Smooth muscle cell of the brain vasculature (primary cell): ENCODE measurements around the gene RPS3A.
"Not testable (repeated sequence)": the region's sequence is repeated elsewhere in the genome, so short reads cannot be mapped to it uniquely, and the experiment has no call there.

Experiments
- DNase-seq: peaks from one replicate; pipeline ENCODE4 v3.0.0-alpha.2; 2012; ENCODE audit warnings: low read depth, low spot score

RPS3A gene

GRCh38 chr4:151099229-151099975 is at the start of gene RPS3A:
Gene RPS3A (plus strand): TSS chr4:151099628. CDS start chr4:151099653, 25 bp downstream.
- peak; percentile 97 for DNase-seq

GRCh38 chr4:151052785-151053184 is 46.6 kb upstream of the RPS3A start:
- DNase-seq, result no peak

- no peak for DNase-seq
Observed at GRCh38 chr4:151055539-151055938, 43.9 kb upstream of the RPS3A start.

- not testable (repeated sequence) for DNase-seq
Observed at GRCh38 chr4:151063143-151063542, 36.3 kb upstream of the RPS3A start.

GRCh38 chr4:151067316-151067970 is 32.0 kb upstream of the RPS3A start:
- DNase-seq, result no peak

GRCh38 chr4:151074416-151074916 is 25.0 kb upstream of the RPS3A start:
- no peak for DNase-seq

GRCh38 chr4:151077978-151078377 is 21.4 kb upstream of the RPS3A start:
- DNase-seq, result not testable (repeated sequence)

GRCh38 chr4:151087467-151087866 is 12.0 kb upstream of the RPS3A start:
- no peak for DNase-seq

- no peak for DNase-seq
Observed at GRCh38 chr4:151091047-151091446, 8.4 kb upstream of the RPS3A start.

- DNase-seq, result no peak
Observed at GRCh38 chr4:151092488-151092887, 6.9 kb upstream of the RPS3A start.

GRCh38 chr4:151093203-151093602 is 6.2 kb upstream of the RPS3A start:
- no peak for DNase-seq

- DNase-seq, result no peak
Observed at GRCh38 chr4:151094290-151094751, 5.1 kb upstream of the RPS3A start.

GRCh38 chr4:151095142-151095541 is 4.3 kb upstream of the RPS3A start:
- no peak for DNase-seq

GRCh38 chr4:151097759-151098158 is 1.7 kb upstream of the RPS3A start:
- no peak for DNase-seq

GRCh38 chr4:151098979-151099228 is 524 bp upstream of the RPS3A start:
- no peak for DNase-seq

- DNase-seq, result peak; percentile 12
Observed at GRCh38 chr4:151099976-151100417, 569 bp downstream of the RPS3A start.

- no peak for DNase-seq
Observed at GRCh38 chr4:151100531-151100930, 1.1 kb downstream of the RPS3A start.

GRCh38 chr4:151103758-151104157 is 4.3 kb downstream of the RPS3A start:
- DNase-seq, result no peak

- DNase-seq, result no peak
Observed at GRCh38 chr4:151104621-151105020, 5.2 kb downstream of the RPS3A start.

- no peak for DNase-seq
Observed at GRCh38 chr4:151105454-151106032, 6.1 kb downstream of the RPS3A start.

- DNase-seq, result no peak
Observed at GRCh38 chr4:151107063-151107462, 7.6 kb downstream of the RPS3A start.

- DNase-seq, result no peak
Observed at GRCh38 chr4:151110236-151110635, 10.8 kb downstream of the RPS3A start.

- no peak for DNase-seq
Observed at GRCh38 chr4:151114338-151114737, 14.9 kb downstream of the RPS3A start.
